Esophagus muscularis mucosa (tissue), 4 donors: ENCODE data around the gene ERC2. TPM values are rescaled to one million over a fixed set of nuclear protein-coding genes. Genes with fewer than 3 reads are reported as not detected.

Experiments
- DNase-seq: peaks from one replicate; pipeline ENCODE4 v3.0.0-alpha.2; 2017; ENCODE audit errors: extremely low spot score
- H3K27ac ChIP-seq, 4 donors: fragments of 200-600 bp; sonication (generic); replicated peaks in 1 of 4; 1 replicate in 3 of 4; 2 replicates in 1 of 4; pipeline ENCODE4 v1.5.1; 2016 to 2019; ENCODE audit warnings: mild to moderate bottlenecking in 1 of 4
- H3K27me3 ChIP-seq, 4 donors: fragments of 200-600 bp; sonication (generic); one replicate each; pipeline versions ENCODE4 v1.5.1 to v1.6.0; 2016 to 2019
- H3K36me3 ChIP-seq, 4 donors: fragments of 200-600 bp; sonication (generic); one replicate each; pipeline ENCODE4 v1.5.1; 2016 to 2019
- H3K4me1 ChIP-seq, 4 donors: fragments of 200-600 bp; sonication (generic); one replicate each; pipeline ENCODE4 v1.5.1; 2016 to 2019
- H3K4me3 ChIP-seq, 4 donors: fragments of 200-600 bp; sonication (generic); 1 replicate in 2 of 4; 2 replicates in 2 of 4; pipeline ENCODE4 v1.5.1; 2016 to 2019; ENCODE audit warnings: mild to moderate bottlenecking in 4 of 4, moderate library complexity in 1 of 4
- H3K9me3 ChIP-seq, 4 donors: fragments of 200-600 bp; sonication (generic); 1 replicate in 3 of 4; 2 replicates in 1 of 4; pipeline ENCODE4 v1.5.1; 2016 to 2019
- CTCF ChIP-seq, 3 experiments: fragments of 200-600 bp in 2 of 3; fragments of 450-650 bp in 1 of 3; sonication (generic) in 2 of 3; IDR thresholded peaks; one replicate each; pipeline ENCODE4 v1.5.1; 2017 to 2019; ENCODE audit warnings: antibody characterized with exemption in 3 of 3, mild to moderate bottlenecking in 2 of 3, moderate library complexity in 1 of 3
- EP300 ChIP-seq: sonication (generic); formaldehyde crosslinking; IDR thresholded peaks from one replicate; pipeline ENCODE4 v1.6.1; 2017; ENCODE audit warnings: antibody characterized with exemption
- POLR2A ChIP-seq: fragments of 450-650 bp; IDR thresholded peaks from one replicate; pipeline ENCODE4 v1.6.1; 2017; ENCODE audit warnings: antibody characterized with exemption, moderate library complexity, mild to moderate bottlenecking, low read depth
- POLR2AphosphoS5 ChIP-seq, 2 donors: sonication (generic); formaldehyde crosslinking; IDR thresholded peaks; one replicate each; pipeline ENCODE4 v1.6.1; 2017; ENCODE audit warnings: antibody characterized with exemption in 2 of 2
- WGBS: methylation state at CpG from one replicate; pipeline ENCODE4 v1.1.5; 2018; 5-methylcytosine and 5-hydroxymethylcytosine counted together
- intact Hi-C: fragments of 100-400 bp; cut with DNase I; formaldehyde crosslinking; loops from one replicate; pipeline ENCODE4 v1.15.1; 2023
- total RNA-seq, 4 donors: library from RNA; depleted of rRNA; stranded (reverse); fragments of >200 nt; gene quantifications; one replicate each; pipeline versions ENCODE4 v1.1.0 to v1.2.1, GENCODE V29; 2016

The ERC2 gene
- total RNA-seq, 4 donors from 2014 or later = 0.42 to 2.0 (median 1.5) TPM

GRCh38 chr3:56422316-56422715 lies 46.0 kb downstream of the ERC2 start:
- H3K27ac ChIP-seq = no peak overlapping the region
- H3K4me1 ChIP-seq = no peaks in the 10 kb centered on the region
- no peak for DNase-seq
- intact Hi-C loops = no loop called here
- no peaks in the 10 kb centered on the region for H3K36me3 ChIP-seq
- no peaks in the 10 kb centered on the region for H3K27me3 ChIP-seq
- peaks cover 0 to 2% (median 0%) of the 10 kb centered on the region in 4 donors for H3K9me3 ChIP-seq
- WGBS = 68% methylated on average over 2 of the region's 2 CpGs
- TF ChIP-seq POLR2A = no peak
- no peak for TF ChIP-seq EP300
- no peak for TF ChIP-seq POLR2AphosphoS5 (IDR thresholded peaks at IDR 0.05)
- TF ChIP-seq CTCF (IDR thresholded peaks at IDR 0.05) = no peak
- H3K4me3 ChIP-seq = no peak overlapping the region

GRCh38 chr3:56421205-56421604 lies 47.1 kb downstream of the ERC2 start:
- Histone ChIP-seq H3K9me3 (no peaks in the 10 kb centered on the region), H3K27me3 (no peaks in the 10 kb centered on the region), H3K4me3 (no peak overlapping the region), H3K4me1 (no peaks in the 10 kb centered on the region), H3K27ac (no peak overlapping the region), H3K36me3 (no peaks in the 10 kb centered on the region)
- DNase-seq = no peak
- intact Hi-C loops = no loop called here
- 88% methylated on average over 5 of the region's 5 CpGs for WGBS
- TF ChIP-seq EP300 = no peak

- TF ChIP-seq POLR2AphosphoS5 (IDR thresholded peaks at IDR 0.05) (no peak), POLR2A (no peak), CTCF (IDR thresholded peaks at IDR 0.05) (no peak), EP300 (no peak)
- H3K9me3 ChIP-seq = no peaks in the 10 kb centered on the region
- 68% methylated on average over 3 of the region's 3 CpGs for WGBS
- no peak overlapping the region for H3K4me3 ChIP-seq
- H3K36me3 ChIP-seq = no peaks in the 10 kb centered on the region
- intact Hi-C loops = no loop called here
- no peaks in the 10 kb centered on the region for H3K27me3 ChIP-seq
- no peak for DNase-seq
- no peaks in the 10 kb centered on the region for H3K4me1 ChIP-seq
- H3K27ac ChIP-seq = no peak overlapping the region
Measured at GRCh38 chr3:56415652-56416051, 52.6 kb downstream of the ERC2 start.

GRCh38 chr3:56413911-56414310 lies 54.4 kb downstream of the ERC2 start:
- Histone ChIP-seq H3K9me3 (no peaks in the 10 kb centered on the region), H3K36me3 (no peaks in the 10 kb centered on the region), H3K27ac (no peak overlapping the region), H3K4me3 (no peak overlapping the region), H3K27me3 (no peaks in the 10 kb centered on the region), H3K4me1 (no peaks in the 10 kb centered on the region)
- DNase-seq = no peak
- intact Hi-C loops = no loop called here
- 72% methylated on average over 2 of the region's 2 CpGs for WGBS
- TF ChIP-seq POLR2AphosphoS5 (IDR thresholded peaks at IDR 0.05) (no peak), POLR2A (no peak), EP300 (no peak), CTCF (IDR thresholded peaks at IDR 0.05) (no peak)

- no peak overlapping the region for H3K27ac ChIP-seq
- TF ChIP-seq POLR2AphosphoS5 (IDR thresholded peaks at IDR 0.05) (no peak), EP300 (no peak), CTCF (IDR thresholded peaks at IDR 0.05) (no peak), POLR2A (no peak)
- intact Hi-C loops = no loop called here
- H3K4me1 ChIP-seq = no peaks in the 10 kb centered on the region
- DNase-seq = no peak
- no peaks in the 10 kb centered on the region for H3K9me3 ChIP-seq
- no peaks in the 10 kb centered on the region for H3K27me3 ChIP-seq
- H3K4me3 ChIP-seq = no peak overlapping the region
- no peaks in the 10 kb centered on the region for H3K36me3 ChIP-seq
- WGBS = 91% methylated on average over 5 of the region's 5 CpGs
Measured at GRCh38 chr3:56411166-56411565, 57.1 kb downstream of the ERC2 start.
